Measurements from ENCODE around the gene MRNIP.

DNA sequence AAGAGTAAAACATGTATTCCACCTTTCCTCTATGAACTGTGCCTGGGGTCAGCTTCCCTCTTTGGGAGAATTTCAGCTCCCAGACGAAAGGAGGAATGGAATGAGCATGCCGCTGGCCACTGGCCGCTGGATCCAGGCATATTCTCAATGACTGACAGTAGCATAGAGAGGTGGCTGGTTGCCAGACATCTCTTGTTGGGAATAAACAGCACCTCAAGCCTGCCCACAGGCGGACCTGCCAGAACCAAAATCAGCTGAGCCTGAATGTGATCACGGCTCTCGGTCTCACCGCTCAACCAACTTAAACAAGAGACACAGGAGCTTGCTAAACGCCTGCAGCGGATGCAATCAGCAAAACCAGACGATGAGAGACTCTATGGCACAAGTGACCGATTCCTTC lies 28.5 kb upstream of the MRNIP start:
- TF ChIP-seq, protein P1, sequence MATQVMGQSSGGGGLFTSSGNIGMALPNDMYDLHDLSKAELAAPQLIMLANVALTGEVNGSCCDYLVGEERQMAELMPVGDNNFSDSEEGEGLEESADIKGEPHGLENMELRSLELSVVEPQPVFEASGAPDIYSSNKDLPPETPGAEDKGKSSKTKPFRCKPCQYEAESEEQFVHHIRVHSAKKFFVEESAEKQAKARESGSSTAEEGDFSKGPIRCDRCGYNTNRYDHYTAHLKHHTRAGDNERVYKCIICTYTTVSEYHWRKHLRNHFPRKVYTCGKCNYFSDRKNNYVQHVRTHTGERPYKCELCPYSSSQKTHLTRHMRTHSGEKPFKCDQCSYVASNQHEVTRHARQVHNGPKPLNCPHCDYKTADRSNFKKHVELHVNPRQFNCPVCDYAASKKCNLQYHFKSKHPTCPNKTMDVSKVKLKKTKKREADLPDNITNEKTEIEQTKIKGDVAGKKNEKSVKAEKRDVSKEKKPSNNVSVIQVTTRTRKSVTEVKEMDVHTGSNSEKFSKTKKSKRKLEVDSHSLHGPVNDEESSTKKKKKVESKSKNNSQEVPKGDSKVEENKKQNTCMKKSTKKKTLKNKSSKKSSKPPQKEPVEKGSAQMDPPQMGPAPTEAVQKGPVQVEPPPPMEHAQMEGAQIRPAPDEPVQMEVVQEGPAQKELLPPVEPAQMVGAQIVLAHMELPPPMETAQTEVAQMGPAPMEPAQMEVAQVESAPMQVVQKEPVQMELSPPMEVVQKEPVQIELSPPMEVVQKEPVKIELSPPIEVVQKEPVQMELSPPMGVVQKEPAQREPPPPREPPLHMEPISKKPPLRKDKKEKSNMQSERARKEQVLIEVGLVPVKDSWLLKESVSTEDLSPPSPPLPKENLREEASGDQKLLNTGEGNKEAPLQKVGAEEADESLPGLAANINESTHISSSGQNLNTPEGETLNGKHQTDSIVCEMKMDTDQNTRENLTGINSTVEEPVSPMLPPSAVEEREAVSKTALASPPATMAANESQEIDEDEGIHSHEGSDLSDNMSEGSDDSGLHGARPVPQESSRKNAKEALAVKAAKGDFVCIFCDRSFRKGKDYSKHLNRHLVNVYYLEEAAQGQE (IDR thresholded peaks at IDR 0.05), result no peak
- TF ChIP-seq, protein P2, sequence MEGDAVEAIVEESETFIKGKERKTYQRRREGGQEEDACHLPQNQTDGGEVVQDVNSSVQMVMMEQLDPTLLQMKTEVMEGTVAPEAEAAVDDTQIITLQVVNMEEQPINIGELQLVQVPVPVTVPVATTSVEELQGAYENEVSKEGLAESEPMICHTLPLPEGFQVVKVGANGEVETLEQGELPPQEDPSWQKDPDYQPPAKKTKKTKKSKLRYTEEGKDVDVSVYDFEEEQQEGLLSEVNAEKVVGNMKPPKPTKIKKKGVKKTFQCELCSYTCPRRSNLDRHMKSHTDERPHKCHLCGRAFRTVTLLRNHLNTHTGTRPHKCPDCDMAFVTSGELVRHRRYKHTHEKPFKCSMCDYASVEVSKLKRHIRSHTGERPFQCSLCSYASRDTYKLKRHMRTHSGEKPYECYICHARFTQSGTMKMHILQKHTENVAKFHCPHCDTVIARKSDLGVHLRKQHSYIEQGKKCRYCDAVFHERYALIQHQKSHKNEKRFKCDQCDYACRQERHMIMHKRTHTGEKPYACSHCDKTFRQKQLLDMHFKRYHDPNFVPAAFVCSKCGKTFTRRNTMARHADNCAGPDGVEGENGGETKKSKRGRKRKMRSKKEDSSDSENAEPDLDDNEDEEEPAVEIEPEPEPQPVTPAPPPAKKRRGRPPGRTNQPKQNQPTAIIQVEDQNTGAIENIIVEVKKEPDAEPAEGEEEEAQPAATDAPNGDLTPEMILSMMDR (IDR thresholded peaks at IDR 0.05), result no peak
- TF ChIP-seq CEBPB (IDR thresholded peaks at IDR 0.05), result no peak
- no peak for TF ChIP-seq JUN (IDR thresholded peaks at IDR 0.05)
- no peak for TF ChIP-seq CBX8 (IDR thresholded peaks at IDR 0.05)
- TF ChIP-seq KDM5A (IDR thresholded peaks at IDR 0.05), result no peak
- TF ChIP-seq, protein P3, sequence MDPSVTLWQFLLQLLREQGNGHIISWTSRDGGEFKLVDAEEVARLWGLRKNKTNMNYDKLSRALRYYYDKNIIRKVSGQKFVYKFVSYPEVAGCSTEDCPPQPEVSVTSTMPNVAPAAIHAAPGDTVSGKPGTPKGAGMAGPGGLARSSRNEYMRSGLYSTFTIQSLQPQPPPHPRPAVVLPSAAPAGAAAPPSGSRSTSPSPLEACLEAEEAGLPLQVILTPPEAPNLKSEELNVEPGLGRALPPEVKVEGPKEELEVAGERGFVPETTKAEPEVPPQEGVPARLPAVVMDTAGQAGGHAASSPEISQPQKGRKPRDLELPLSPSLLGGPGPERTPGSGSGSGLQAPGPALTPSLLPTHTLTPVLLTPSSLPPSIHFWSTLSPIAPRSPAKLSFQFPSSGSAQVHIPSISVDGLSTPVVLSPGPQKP (IDR thresholded peaks at IDR 0.05; ENCODE audit: low read depth, low read length), result no peak
- TF ChIP-seq NFE2L2 (conservative IDR thresholded peaks at IDR 0.05; ENCODE audit: low read length), result no peak
- no peak for TF ChIP-seq CHD4 (IDR thresholded peaks at IDR 0.05; ENCODE audit: borderline replicate concordance)
